Uterus (tissue), 2 donors: ENCODE measurements around the gene PCDH1.

Source experiments
- CTCF ChIP-seq, 4 experiments: fragments of 200-600 bp in 2 of 4; fragments of 450-650 bp in 2 of 4; sonication (generic) in 2 of 4; IDR thresholded peaks; one replicate each; pipeline ENCODE4 v1.5.1; 2016 to 2019; ENCODE audit warnings: antibody characterized with exemption in 4 of 4, mild to moderate bottlenecking in 2 of 4, moderate library complexity in 1 of 4
- POLR2A ChIP-seq, 2 donors: fragments of 450-650 bp; IDR thresholded peaks; one replicate each; pipeline ENCODE4 v1.6.1; 2016; ENCODE audit warnings: antibody characterized with exemption in 2 of 2, mild to moderate bottlenecking in 1 of 2, moderate library complexity in 1 of 2

GRCh38 chr5:141882594-141883183 is 4.5 kb upstream of the PCDH1 start:
- no peak for TF ChIP-seq CTCF (IDR thresholded peaks at IDR 0.05)
- TF ChIP-seq POLR2A (IDR thresholded peaks at IDR 0.05): no peak
